ENCODE results near the gene XPC. TPM values are rescaled to one million over a fixed set of nuclear protein-coding genes. Genes with fewer than 3 reads are reported as not detected.

Gene XPC
- total RNA-seq, 3 donors from 2014 or later: 22.4 to 30.6 (median 26.9) TPM

- Histone ChIP-seq H3K4me1 (ENCODE audit: low read depth) (peaks cover 20% of the 10 kb centered on the region), H3K4me3 (no peak overlapping the region), H3K9me3 (no peaks in the 10 kb centered on the region), H3K36me3 (ENCODE audit: low read depth) (peaks cover 4% of the 10 kb centered on the region)
- intact Hi-C loops (cut with DNase I, micrococcal nuclease): no loop called here
- ATAC-seq (no peak), DNase-seq (no peak)
- TF ChIP-seq CTCF (IDR thresholded peaks at IDR 0.05): no peak
Observed at GRCh38 chr3:14126887-14127505, 51.4 kb downstream of the XPC start.

- Histone ChIP-seq H3K36me3 (ENCODE audit: low read depth) (peaks cover 4% of the 10 kb centered on the region), H3K4me3 (no peak overlapping the region), H3K9me3 (no peaks in the 10 kb centered on the region), H3K4me1 (ENCODE audit: low read depth) (peaks cover 20% of the 10 kb centered on the region)
- DNase-seq (no peak), ATAC-seq (no peak)
- TF ChIP-seq CTCF (IDR thresholded peaks at IDR 0.05): no peak
- intact Hi-C loops (cut with DNase I, micrococcal nuclease): no loop called here
Observed at GRCh38 chr3:14126017-14126886, 52.1 kb downstream of the XPC start.

- DNase-seq (peak; percentile 64 to 82 (median 75)), ATAC-seq (peak; percentile 71)
- intact Hi-C loops (cut with DNase I, micrococcal nuclease): no loop called here
- no peaks in the 10 kb centered on the region for H3K9me3 ChIP-seq
- TF ChIP-seq CTCF (IDR thresholded peaks at IDR 0.05): no peak
- peaks cover 4% of the 10 kb centered on the region for H3K36me3 ChIP-seq (ENCODE audit: low read depth)
- peaks cover 20% of the 10 kb centered on the region for H3K4me1 ChIP-seq (ENCODE audit: low read depth)
- H3K4me3 ChIP-seq: peak overlapping the region; percentile 80
Observed at GRCh38 chr3:14125193-14126016, 53.0 kb downstream of the XPC start.

- H3K4me1 ChIP-seq (ENCODE audit: low read depth): peaks cover 20% of the 10 kb centered on the region
- H3K36me3 ChIP-seq (ENCODE audit: low read depth): peaks cover 3% of the 10 kb centered on the region
- intact Hi-C loops (cut with DNase I, micrococcal nuclease): no loop called here
- peak; percentile 91 for ATAC-seq
- peak; percentile 18 for TF ChIP-seq CTCF (IDR thresholded peaks at IDR 0.05)
- H3K4me3 ChIP-seq: peak within 1 kb of the TSS; percentile 80
- DNase-seq: peak; percentile 98 to 100 (median 99)
- H3K9me3 ChIP-seq: no peaks in the 10 kb centered on the region
Observed at GRCh38 chr3:14124615-14125192, 53.7 kb downstream of the XPC start, which contains the start of the genes CHCHD4 and TMEM43. TSS of gene CHCHD4 (minus strand) at chr3:14124870. CDS start at chr3:14124676, 194 bp downstream. TSS of gene TMEM43 (plus strand) at chr3:14125052. CDS start at chr3:14125194, 142 bp downstream.

GRCh38 chr3:14124223-14124614 is 54.2 kb downstream of the XPC start:
- H3K4me1 ChIP-seq (ENCODE audit: low read depth): peaks cover 20% of the 10 kb centered on the region
- no peaks in the 10 kb centered on the region for H3K36me3 ChIP-seq (ENCODE audit: low read depth)
- intact Hi-C loops (cut with DNase I, micrococcal nuclease): no loop called here

More at GRCh38 chr3:14124223-14124614, 54.2 kb downstream of the XPC start:
- peak; percentile 81 to 87 (median 81) for DNase-seq
- Histone ChIP-seq H3K4me3 (peak overlapping the region; percentile 80), H3K9me3 (no peaks in the 10 kb centered on the region)
- TF ChIP-seq CTCF (IDR thresholded peaks at IDR 0.05): no peak
- peak; percentile 65 for ATAC-seq

Measured in mucosa of descending colon (tissue), 3 donors.